Stimulated activated memory B cell treated with anti-CD40 and anti-IgM and Interleukin-4, amounts not matched to agents 10 μg/mL and 1 μg/mL and 100 μg/mL, for 72 hours (primary cell): ENCODE data around the gene ITSN1.
"Not testable (repeated sequence)": the region's sequence is repeated elsewhere in the genome, so short reads cannot be mapped to it uniquely, and the experiment has no call there.

ENCODE experiments used
- ATAC-seq: fragments of 150-1000 bp; cut with Tn5 transposase; 2 replicates; pipeline ENCODE4 v1.10.0; 2021
- H3K27ac Mint-ChIP-seq: one replicate; pipeline ENCODE4 v1.8.0; 2022; ENCODE audit warnings: mild to moderate bottlenecking, mixed read lengths
- H3K27me3 Mint-ChIP-seq: one replicate; pipeline ENCODE4 v1.8.0; 2022; ENCODE audit warnings: mixed read lengths
- H3K36me3 Mint-ChIP-seq: one replicate; pipeline ENCODE4 v1.8.0; 2022; ENCODE audit warnings: mixed read lengths
- H3K4me1 Mint-ChIP-seq: one replicate; pipeline ENCODE4 v1.8.0; 2022; ENCODE audit warnings: mixed read lengths
- H3K4me3 Mint-ChIP-seq: one replicate; pipeline ENCODE4 v1.8.0; 2022; ENCODE audit warnings: mild to moderate bottlenecking, moderate library complexity, mixed read lengths
- H3K9me3 Mint-ChIP-seq: one replicate; pipeline ENCODE4 v1.8.0; 2022; ENCODE audit warnings: mixed read lengths

ITSN1 gene

GRCh38 chr21:33712022-33712803 is 69.9 kb downstream of the ITSN1 start:
- no peak overlapping the region for H3K4me3 Mint-ChIP-seq
- peaks cover 5% of the 10 kb centered on the region for H3K36me3 Mint-ChIP-seq
- no peaks in the 10 kb centered on the region for H3K4me1 Mint-ChIP-seq
- no peak for ATAC-seq
- no peak overlapping the region for H3K27ac Mint-ChIP-seq
- H3K9me3 Mint-ChIP-seq, result peaks cover 6% of the 10 kb centered on the region
- peaks cover 26% of the 10 kb centered on the region for H3K27me3 Mint-ChIP-seq

- Mint-ChIP-seq H3K9me3 (no peaks in the 10 kb centered on the region), H3K27me3 (no peaks in the 10 kb centered on the region), H3K36me3 (no peaks in the 10 kb centered on the region), H3K27ac (no peak overlapping the region), H3K4me1 (no peaks in the 10 kb centered on the region), H3K4me3 (no peak overlapping the region)
- no peak for ATAC-seq
Observed at GRCh38 chr21:33721081-33721480, 78.8 kb downstream of the ITSN1 start.

GRCh38 chr21:33729139-33729538 is 86.8 kb downstream of the ITSN1 start:
- H3K36me3 Mint-ChIP-seq, H3K4me3 Mint-ChIP-seq, H3K9me3 Mint-ChIP-seq, H3K4me1 Mint-ChIP-seq, H3K27ac Mint-ChIP-seq, ATAC-seq: not testable (repeated sequence)
- H3K27me3 Mint-ChIP-seq, result peaks cover 25% of the 10 kb centered on the region

GRCh38 chr21:33729641-33730040 is 87.3 kb downstream of the ITSN1 start:
- H3K36me3 Mint-ChIP-seq, result no peaks in the 10 kb centered on the region
- H3K27me3 Mint-ChIP-seq, result peaks cover 25% of the 10 kb centered on the region
- no peak overlapping the region for H3K27ac Mint-ChIP-seq
- no peak overlapping the region for H3K4me3 Mint-ChIP-seq
- no peaks in the 10 kb centered on the region for H3K4me1 Mint-ChIP-seq
- ATAC-seq, result no peak
- no peaks in the 10 kb centered on the region for H3K9me3 Mint-ChIP-seq

- no peak for ATAC-seq
- Mint-ChIP-seq H3K36me3 (no peaks in the 10 kb centered on the region), H3K27me3 (peaks cover 25% of the 10 kb centered on the region), H3K4me1 (no peaks in the 10 kb centered on the region), H3K4me3 (no peak overlapping the region), H3K9me3 (no peaks in the 10 kb centered on the region), H3K27ac (no peak overlapping the region)
Observed at GRCh38 chr21:33731447-33731846, 89.1 kb downstream of the ITSN1 start.

GRCh38 chr21:33732038-33732437 is 89.7 kb downstream of the ITSN1 start:
- Mint-ChIP-seq H3K36me3 (no peaks in the 10 kb centered on the region), H3K4me1 (no peaks in the 10 kb centered on the region), H3K4me3 (no peak overlapping the region), H3K27ac (no peak overlapping the region), H3K27me3 (peaks cover 21% of the 10 kb centered on the region), H3K9me3 (no peaks in the 10 kb centered on the region)
- ATAC-seq, result no peak

- Mint-ChIP-seq H3K36me3 (no peaks in the 10 kb centered on the region), H3K4me3 (no peak overlapping the region), H3K27me3 (peaks cover 8% of the 10 kb centered on the region), H3K4me1 (no peaks in the 10 kb centered on the region), H3K27ac (no peak overlapping the region), H3K9me3 (no peaks in the 10 kb centered on the region)
- no peak for ATAC-seq
Observed at GRCh38 chr21:33733601-33734000, 91.3 kb downstream of the ITSN1 start.

GRCh38 chr21:33734291-33734690 is 92.0 kb downstream of the ITSN1 start:
- H3K36me3 Mint-ChIP-seq, result no peaks in the 10 kb centered on the region
- no peak for ATAC-seq
- no peaks in the 10 kb centered on the region for H3K9me3 Mint-ChIP-seq
- H3K27ac Mint-ChIP-seq, result no peak overlapping the region
- no peak overlapping the region for H3K4me3 Mint-ChIP-seq
- H3K4me1 Mint-ChIP-seq, result no peaks in the 10 kb centered on the region
- H3K27me3 Mint-ChIP-seq, result peaks cover 2% of the 10 kb centered on the region

GRCh38 chr21:33734818-33735217 is 92.5 kb downstream of the ITSN1 start:
- no peak overlapping the region for H3K27ac Mint-ChIP-seq
- H3K9me3 Mint-ChIP-seq, result no peaks in the 10 kb centered on the region
- H3K27me3 Mint-ChIP-seq, result no peaks in the 10 kb centered on the region
- H3K4me3 Mint-ChIP-seq, result no peak overlapping the region
- no peaks in the 10 kb centered on the region for H3K36me3 Mint-ChIP-seq
- ATAC-seq, result no peak
- no peaks in the 10 kb centered on the region for H3K4me1 Mint-ChIP-seq

GRCh38 chr21:33736569-33736968 is 94.3 kb downstream of the ITSN1 start:
- H3K27ac Mint-ChIP-seq, result no peak overlapping the region
- no peak for ATAC-seq
- no peak overlapping the region for H3K4me3 Mint-ChIP-seq
- no peaks in the 10 kb centered on the region for H3K9me3 Mint-ChIP-seq
- H3K36me3 Mint-ChIP-seq, result no peaks in the 10 kb centered on the region
- H3K27me3 Mint-ChIP-seq, result no peaks in the 10 kb centered on the region
- no peaks in the 10 kb centered on the region for H3K4me1 Mint-ChIP-seq

GRCh38 chr21:33739701-33740100 is 97.4 kb downstream of the ITSN1 start:
- Mint-ChIP-seq H3K9me3 (no peaks in the 10 kb centered on the region), H3K36me3 (no peaks in the 10 kb centered on the region), H3K27me3 (peaks cover 13% of the 10 kb centered on the region), H3K4me1 (no peaks in the 10 kb centered on the region), H3K27ac (no peak overlapping the region), H3K4me3 (no peak overlapping the region)
- no peak for ATAC-seq

- peaks cover 12% of the 10 kb centered on the region for H3K9me3 Mint-ChIP-seq
- peaks cover 9% of the 10 kb centered on the region for H3K27me3 Mint-ChIP-seq
- no peak overlapping the region for H3K4me3 Mint-ChIP-seq
- no peaks in the 10 kb centered on the region for H3K4me1 Mint-ChIP-seq
- no peak overlapping the region for H3K27ac Mint-ChIP-seq
- ATAC-seq, result no peak
- H3K36me3 Mint-ChIP-seq, result peaks cover 8% of the 10 kb centered on the region
Observed at GRCh38 chr21:33747420-33747819, 105.1 kb downstream of the ITSN1 start.

- Mint-ChIP-seq H3K4me3 (no peak overlapping the region), H3K9me3 (peaks cover 12% of the 10 kb centered on the region), H3K27ac (no peak overlapping the region), H3K36me3 (peaks cover 8% of the 10 kb centered on the region), H3K27me3 (peaks cover 3% of the 10 kb centered on the region), H3K4me1 (no peaks in the 10 kb centered on the region)
- no peak for ATAC-seq
Observed at GRCh38 chr21:33748903-33749302, 106.6 kb downstream of the ITSN1 start.

GRCh38 chr21:33750017-33750416 is 107.7 kb downstream of the ITSN1 start:
- Mint-ChIP-seq H3K4me1 (no peaks in the 10 kb centered on the region), H3K4me3 (no peak overlapping the region), H3K36me3 (peaks cover 8% of the 10 kb centered on the region), H3K27me3 (peaks cover 7% of the 10 kb centered on the region), H3K9me3 (peaks cover 12% of the 10 kb centered on the region), H3K27ac (no peak overlapping the region)
- no peak for ATAC-seq

GRCh38 chr21:33751120-33751519 is 108.8 kb downstream of the ITSN1 start:
- H3K9me3 Mint-ChIP-seq, result peaks cover 11% of the 10 kb centered on the region
- no peaks in the 10 kb centered on the region for H3K4me1 Mint-ChIP-seq
- H3K36me3 Mint-ChIP-seq, result peaks cover 6% of the 10 kb centered on the region
- ATAC-seq, result no peak
- H3K27me3 Mint-ChIP-seq, result peaks cover 7% of the 10 kb centered on the region
- H3K27ac Mint-ChIP-seq, result no peak overlapping the region
- no peak overlapping the region for H3K4me3 Mint-ChIP-seq

- H3K9me3 Mint-ChIP-seq, result peaks cover 7% of the 10 kb centered on the region
Observed at GRCh38 chr21:33751533-33751932, 109.2 kb downstream of the ITSN1 start.

More at GRCh38 chr21:33751533-33751932, 109.2 kb downstream of the ITSN1 start:
- no peaks in the 10 kb centered on the region for H3K4me1 Mint-ChIP-seq
- no peak for ATAC-seq
- H3K27me3 Mint-ChIP-seq, result peaks cover 7% of the 10 kb centered on the region
- H3K4me3 Mint-ChIP-seq, result no peak overlapping the region
- no peak overlapping the region for H3K27ac Mint-ChIP-seq
- peaks cover 2% of the 10 kb centered on the region for H3K36me3 Mint-ChIP-seq
